ENCODE results near the gene CCDC124.
A peak's percentile ranks its signal among the peaks of the same experiment; 100 is the strongest.

DNA sequence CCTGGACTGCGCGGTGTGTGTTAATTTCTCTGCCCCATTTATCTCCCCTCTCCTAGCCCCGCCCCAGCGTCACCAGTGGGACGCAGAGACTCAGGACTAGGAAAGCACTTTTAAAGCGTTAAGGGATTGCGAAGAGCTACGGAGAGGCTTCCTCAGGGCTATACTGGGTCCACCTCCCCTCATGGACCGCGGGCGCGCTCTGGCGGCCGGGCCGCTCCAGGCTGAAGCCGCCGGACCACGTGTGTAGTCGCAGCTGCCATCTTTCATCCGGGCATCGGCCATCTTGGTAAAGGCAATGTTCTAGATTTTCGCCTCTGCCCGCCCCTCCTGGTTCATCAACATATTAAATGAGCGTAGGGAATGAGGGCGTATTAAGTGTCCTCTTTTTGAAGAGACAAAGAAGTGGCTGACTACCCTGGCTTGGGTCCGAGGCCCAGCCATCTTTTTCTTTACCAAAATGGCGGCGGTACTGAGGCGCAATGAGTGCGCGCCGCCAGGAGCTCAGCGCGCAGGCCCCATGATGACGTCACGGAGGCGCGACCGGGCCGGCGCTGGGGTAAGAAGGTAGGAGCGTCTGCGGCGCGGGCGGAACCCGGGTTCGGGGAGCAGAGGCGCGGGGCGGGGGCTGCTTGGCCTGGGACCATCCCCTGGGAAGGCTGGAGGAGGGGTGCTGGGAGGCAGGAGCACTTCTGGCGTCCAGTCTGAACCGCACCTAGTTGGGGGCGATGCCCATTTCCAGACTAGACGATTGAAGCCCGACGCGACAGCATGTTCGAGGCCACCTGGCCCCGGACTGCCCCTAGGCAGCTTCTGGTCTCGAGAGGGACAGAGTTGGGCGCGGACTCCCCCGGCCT is at the start of gene CCDC124:
- TF ChIP-seq, protein P1, sequence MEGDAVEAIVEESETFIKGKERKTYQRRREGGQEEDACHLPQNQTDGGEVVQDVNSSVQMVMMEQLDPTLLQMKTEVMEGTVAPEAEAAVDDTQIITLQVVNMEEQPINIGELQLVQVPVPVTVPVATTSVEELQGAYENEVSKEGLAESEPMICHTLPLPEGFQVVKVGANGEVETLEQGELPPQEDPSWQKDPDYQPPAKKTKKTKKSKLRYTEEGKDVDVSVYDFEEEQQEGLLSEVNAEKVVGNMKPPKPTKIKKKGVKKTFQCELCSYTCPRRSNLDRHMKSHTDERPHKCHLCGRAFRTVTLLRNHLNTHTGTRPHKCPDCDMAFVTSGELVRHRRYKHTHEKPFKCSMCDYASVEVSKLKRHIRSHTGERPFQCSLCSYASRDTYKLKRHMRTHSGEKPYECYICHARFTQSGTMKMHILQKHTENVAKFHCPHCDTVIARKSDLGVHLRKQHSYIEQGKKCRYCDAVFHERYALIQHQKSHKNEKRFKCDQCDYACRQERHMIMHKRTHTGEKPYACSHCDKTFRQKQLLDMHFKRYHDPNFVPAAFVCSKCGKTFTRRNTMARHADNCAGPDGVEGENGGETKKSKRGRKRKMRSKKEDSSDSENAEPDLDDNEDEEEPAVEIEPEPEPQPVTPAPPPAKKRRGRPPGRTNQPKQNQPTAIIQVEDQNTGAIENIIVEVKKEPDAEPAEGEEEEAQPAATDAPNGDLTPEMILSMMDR (IDR thresholded peaks at IDR 0.05), result peak; percentile 58 to 98 (median 92)
- TF ChIP-seq POLR2A (IDR thresholded peaks at IDR 0.05), result peak; percentile 25 to 79

All from thyroid gland (tissue), 4 donors.